GM12892 (cell line): ENCODE measurements around the gene GRID1.

Experiments used
- POLR2AphosphoS5 ChIP-seq: IDR thresholded peaks from 2 replicates; pipeline ENCODE4 v1.6.1; 2011; ENCODE audit warnings: low read depth, low read length, control low read depth
- TAF1 ChIP-seq: IDR thresholded peaks from 2 replicates; pipeline ENCODE4 v1.6.1; 2011; ENCODE audit warnings: low read depth, mild to moderate bottlenecking, control low read depth, low read length, borderline replicate concordance

DNA sequence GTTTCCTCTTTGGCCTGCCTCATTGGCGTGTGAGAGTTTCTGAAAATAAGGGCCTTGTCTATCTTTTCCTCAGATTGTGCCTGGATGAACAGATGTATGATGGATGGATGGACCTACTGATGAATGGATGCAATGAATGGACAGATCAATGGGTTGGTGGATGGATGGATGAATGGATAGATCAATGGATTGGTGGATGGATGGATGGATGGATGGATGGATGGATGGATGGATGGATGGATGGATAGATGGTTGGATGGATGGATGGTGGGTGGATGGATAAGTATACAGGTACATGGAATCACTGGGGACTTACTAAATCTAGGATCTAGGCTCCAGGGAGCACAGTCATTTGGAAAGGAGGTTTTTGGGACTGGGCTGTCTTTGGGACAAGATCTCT, 331.9 kb downstream of the GRID1 start:
- TF ChIP-seq POLR2AphosphoS5, result no peak
- TF ChIP-seq TAF1, result no peak
